HEK293 (cell line): ENCODE results near the gene TMEM181.

Experiments used
- OVOL3 ChIP-seq: fragments of 450-650 bp; formaldehyde crosslinking; IDR thresholded peaks from 2 replicates; pipeline ENCODE4 v1.5.1; 2016; ENCODE audit warnings: missing biosample characterization, missing genetic modification characterization
- PRDM1 ChIP-seq: fragments of 450-650 bp; formaldehyde crosslinking; IDR thresholded peaks from 2 replicates; pipeline ENCODE4; 2016; ENCODE audit warnings: missing biosample characterization, missing genetic modification characterization
- YY2 ChIP-seq: fragments of 450-650 bp; formaldehyde crosslinking; IDR thresholded peaks from 2 replicates; pipeline ENCODE4 v1.5.1; 2016; ENCODE audit warnings: missing biosample characterization, missing genetic modification characterization
- ZEB2 ChIP-seq: fragments of 450-650 bp; formaldehyde crosslinking; IDR thresholded peaks from 2 replicates; pipeline ENCODE4 v1.5.1; 2016; ENCODE audit warnings: missing biosample characterization, missing genetic modification characterization
- ZFP3 ChIP-seq: fragments of 450-650 bp; formaldehyde crosslinking; IDR thresholded peaks from 2 replicates; pipeline ENCODE4 v1.5.1; 2016; ENCODE audit warnings: low read depth, missing biosample characterization, missing genetic modification characterization
- ZFP69B ChIP-seq: fragments of 450-650 bp; formaldehyde crosslinking; IDR thresholded peaks from 2 replicates; pipeline ENCODE4 v1.5.1; 2016; ENCODE audit warnings: missing biosample characterization, missing genetic modification characterization
- ZNF112 ChIP-seq: fragments of 450-650 bp; formaldehyde crosslinking; IDR thresholded peaks from 2 replicates; pipeline ENCODE4 v1.5.0; 2017; ENCODE audit warnings: missing biosample characterization, missing genetic modification characterization
- ZNF585B ChIP-seq: fragments of 450-650 bp; formaldehyde crosslinking; IDR thresholded peaks from 2 replicates; pipeline ENCODE4 v1.5.1; 2016; ENCODE audit warnings: missing biosample characterization, missing genetic modification characterization
- ZNF76 ChIP-seq: fragments of 450-650 bp; formaldehyde crosslinking; IDR thresholded peaks from 2 replicates; pipeline ENCODE4; 2016; ENCODE audit warnings: low read depth, missing biosample characterization, missing genetic modification characterization, borderline replicate concordance
- ZNF777 ChIP-seq: fragments of 450-650 bp; formaldehyde crosslinking; IDR thresholded peaks from 2 replicates; pipeline ENCODE4 v1.5.1; 2017; ENCODE audit warnings: missing biosample characterization, missing genetic modification characterization, borderline replicate concordance
- TF ChIP-seq, protein P1 (sequence below): fragments of 450-650 bp; formaldehyde crosslinking; IDR thresholded peaks from 2 replicates; pipeline ENCODE4 v1.5.1; 2016; ENCODE audit warnings: missing biosample characterization, missing genetic modification characterization
- TF ChIP-seq, protein P2 (sequence below): fragments of 450-650 bp; formaldehyde crosslinking; IDR thresholded peaks from 2 replicates; pipeline ENCODE4 v1.5.1; 2016; ENCODE audit warnings: missing biosample characterization, missing genetic modification characterization
- TF ChIP-seq, protein P3 (sequence below): fragments of 450-650 bp; formaldehyde crosslinking; IDR thresholded peaks from 2 replicates; pipeline ENCODE4 v1.5.1; 2016; ENCODE audit warnings: missing biosample characterization, missing genetic modification characterization
- TF ChIP-seq, protein P4 (sequence below): fragments of 450-650 bp; formaldehyde crosslinking; IDR thresholded peaks from 2 replicates; pipeline ENCODE4 v1.5.1; 2016; ENCODE audit warnings: missing biosample characterization, missing genetic modification characterization

DNA sequence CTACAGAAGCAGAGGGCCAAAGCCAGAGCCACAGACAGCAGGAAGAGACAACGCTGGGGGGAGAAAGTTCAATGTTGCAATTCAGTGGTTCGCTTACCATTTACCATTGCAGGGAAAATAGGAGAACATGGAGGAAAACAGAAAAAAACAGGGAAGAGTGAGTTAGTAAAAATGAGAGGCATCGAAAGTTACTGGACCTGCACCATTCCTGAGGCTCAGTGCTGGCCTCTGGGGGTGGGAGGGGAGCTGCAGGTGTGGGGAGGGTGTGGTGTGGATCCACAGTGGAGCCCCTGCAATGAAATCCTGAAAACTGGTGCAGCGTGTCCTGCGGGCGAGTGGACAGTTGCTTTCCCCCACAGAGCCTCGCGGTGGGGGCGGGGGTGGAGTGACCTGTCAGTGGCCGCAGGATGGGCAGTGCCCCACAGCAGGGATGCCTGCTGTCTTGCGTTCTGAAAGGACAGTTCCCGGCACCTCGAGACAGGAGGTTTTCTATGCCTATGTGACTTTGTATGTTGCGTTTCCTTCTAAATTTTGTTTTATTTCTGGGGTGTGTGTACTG lies 5.7 kb downstream of the TMEM181 start:
- TF ChIP-seq, protein P1, sequence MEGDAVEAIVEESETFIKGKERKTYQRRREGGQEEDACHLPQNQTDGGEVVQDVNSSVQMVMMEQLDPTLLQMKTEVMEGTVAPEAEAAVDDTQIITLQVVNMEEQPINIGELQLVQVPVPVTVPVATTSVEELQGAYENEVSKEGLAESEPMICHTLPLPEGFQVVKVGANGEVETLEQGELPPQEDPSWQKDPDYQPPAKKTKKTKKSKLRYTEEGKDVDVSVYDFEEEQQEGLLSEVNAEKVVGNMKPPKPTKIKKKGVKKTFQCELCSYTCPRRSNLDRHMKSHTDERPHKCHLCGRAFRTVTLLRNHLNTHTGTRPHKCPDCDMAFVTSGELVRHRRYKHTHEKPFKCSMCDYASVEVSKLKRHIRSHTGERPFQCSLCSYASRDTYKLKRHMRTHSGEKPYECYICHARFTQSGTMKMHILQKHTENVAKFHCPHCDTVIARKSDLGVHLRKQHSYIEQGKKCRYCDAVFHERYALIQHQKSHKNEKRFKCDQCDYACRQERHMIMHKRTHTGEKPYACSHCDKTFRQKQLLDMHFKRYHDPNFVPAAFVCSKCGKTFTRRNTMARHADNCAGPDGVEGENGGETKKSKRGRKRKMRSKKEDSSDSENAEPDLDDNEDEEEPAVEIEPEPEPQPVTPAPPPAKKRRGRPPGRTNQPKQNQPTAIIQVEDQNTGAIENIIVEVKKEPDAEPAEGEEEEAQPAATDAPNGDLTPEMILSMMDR (tag by site-specific recombination) = no peak
- TF ChIP-seq ZNF777 (no peak), YY2 (no peak), ZFP3 (tag by site-specific recombination) (no peak), PRDM1 (peak; percentile 72), ZEB2 (tag by site-specific recombination) (no peak), ZFP69B (tag by site-specific recombination) (no peak), OVOL3 (tag by site-specific recombination) (no peak), ZNF585B (tag by site-specific recombination) (no peak), ZNF76 (no peak), ZNF112 (tag by site-specific recombination) (no peak)
- TF ChIP-seq, protein P2, sequence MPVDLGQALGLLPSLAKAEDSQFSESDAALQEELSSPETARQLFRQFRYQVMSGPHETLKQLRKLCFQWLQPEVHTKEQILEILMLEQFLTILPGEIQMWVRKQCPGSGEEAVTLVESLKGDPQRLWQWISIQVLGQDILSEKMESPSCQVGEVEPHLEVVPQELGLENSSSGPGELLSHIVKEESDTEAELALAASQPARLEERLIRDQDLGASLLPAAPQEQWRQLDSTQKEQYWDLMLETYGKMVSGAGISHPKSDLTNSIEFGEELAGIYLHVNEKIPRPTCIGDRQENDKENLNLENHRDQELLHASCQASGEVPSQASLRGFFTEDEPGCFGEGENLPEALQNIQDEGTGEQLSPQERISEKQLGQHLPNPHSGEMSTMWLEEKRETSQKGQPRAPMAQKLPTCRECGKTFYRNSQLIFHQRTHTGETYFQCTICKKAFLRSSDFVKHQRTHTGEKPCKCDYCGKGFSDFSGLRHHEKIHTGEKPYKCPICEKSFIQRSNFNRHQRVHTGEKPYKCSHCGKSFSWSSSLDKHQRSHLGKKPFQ (tag by site-specific recombination) = no peak
- TF ChIP-seq, protein P3, sequence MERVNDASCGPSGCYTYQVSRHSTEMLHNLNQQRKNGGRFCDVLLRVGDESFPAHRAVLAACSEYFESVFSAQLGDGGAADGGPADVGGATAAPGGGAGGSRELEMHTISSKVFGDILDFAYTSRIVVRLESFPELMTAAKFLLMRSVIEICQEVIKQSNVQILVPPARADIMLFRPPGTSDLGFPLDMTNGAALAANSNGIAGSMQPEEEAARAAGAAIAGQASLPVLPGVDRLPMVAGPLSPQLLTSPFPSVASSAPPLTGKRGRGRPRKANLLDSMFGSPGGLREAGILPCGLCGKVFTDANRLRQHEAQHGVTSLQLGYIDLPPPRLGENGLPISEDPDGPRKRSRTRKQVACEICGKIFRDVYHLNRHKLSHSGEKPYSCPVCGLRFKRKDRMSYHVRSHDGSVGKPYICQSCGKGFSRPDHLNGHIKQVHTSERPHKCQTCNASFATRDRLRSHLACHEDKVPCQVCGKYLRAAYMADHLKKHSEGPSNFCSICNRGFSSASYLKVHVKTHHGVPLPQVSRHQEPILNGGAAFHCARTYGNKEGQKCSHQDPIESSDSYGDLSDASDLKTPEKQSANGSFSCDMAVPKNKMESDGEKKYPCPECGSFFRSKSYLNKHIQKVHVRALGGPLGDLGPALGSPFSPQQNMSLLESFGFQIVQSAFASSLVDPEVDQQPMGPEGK (tag by site-specific recombination) = no peak
- TF ChIP-seq, protein P4, sequence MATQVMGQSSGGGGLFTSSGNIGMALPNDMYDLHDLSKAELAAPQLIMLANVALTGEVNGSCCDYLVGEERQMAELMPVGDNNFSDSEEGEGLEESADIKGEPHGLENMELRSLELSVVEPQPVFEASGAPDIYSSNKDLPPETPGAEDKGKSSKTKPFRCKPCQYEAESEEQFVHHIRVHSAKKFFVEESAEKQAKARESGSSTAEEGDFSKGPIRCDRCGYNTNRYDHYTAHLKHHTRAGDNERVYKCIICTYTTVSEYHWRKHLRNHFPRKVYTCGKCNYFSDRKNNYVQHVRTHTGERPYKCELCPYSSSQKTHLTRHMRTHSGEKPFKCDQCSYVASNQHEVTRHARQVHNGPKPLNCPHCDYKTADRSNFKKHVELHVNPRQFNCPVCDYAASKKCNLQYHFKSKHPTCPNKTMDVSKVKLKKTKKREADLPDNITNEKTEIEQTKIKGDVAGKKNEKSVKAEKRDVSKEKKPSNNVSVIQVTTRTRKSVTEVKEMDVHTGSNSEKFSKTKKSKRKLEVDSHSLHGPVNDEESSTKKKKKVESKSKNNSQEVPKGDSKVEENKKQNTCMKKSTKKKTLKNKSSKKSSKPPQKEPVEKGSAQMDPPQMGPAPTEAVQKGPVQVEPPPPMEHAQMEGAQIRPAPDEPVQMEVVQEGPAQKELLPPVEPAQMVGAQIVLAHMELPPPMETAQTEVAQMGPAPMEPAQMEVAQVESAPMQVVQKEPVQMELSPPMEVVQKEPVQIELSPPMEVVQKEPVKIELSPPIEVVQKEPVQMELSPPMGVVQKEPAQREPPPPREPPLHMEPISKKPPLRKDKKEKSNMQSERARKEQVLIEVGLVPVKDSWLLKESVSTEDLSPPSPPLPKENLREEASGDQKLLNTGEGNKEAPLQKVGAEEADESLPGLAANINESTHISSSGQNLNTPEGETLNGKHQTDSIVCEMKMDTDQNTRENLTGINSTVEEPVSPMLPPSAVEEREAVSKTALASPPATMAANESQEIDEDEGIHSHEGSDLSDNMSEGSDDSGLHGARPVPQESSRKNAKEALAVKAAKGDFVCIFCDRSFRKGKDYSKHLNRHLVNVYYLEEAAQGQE (tag by site-specific recombination) = no peak
